NCI-H2196 (cell line): ENCODE results near the gene TBC1D8.

Source experiments
- DNase-seq: peaks from one replicate; lab custom pipeline; 2025; ENCODE audit not compliant: unreplicated experiment; lab: John Stamatoyannopoulos, UW

Gene TBC1D8

DNA sequence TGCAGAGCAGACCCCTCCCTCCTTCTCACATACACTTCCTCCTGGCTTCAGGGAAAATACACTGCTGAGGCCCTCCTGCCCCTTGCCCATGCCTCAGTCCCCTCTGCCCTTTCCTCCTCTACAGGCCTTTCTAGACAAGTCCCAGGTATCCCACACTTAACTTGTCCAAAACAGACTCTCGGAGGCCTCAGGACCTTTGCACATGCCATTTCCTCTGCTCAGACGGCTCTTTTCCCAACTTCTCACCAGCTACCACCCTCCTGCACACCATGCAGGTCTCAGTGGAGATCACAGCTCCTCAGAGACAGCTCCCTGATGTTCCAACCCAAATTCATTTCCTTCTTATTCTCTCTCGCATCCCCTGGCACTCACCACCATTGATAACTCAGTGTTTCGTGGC is 11.7 kb downstream of the TBC1D8 start:
- no peak for DNase-seq

DNA sequence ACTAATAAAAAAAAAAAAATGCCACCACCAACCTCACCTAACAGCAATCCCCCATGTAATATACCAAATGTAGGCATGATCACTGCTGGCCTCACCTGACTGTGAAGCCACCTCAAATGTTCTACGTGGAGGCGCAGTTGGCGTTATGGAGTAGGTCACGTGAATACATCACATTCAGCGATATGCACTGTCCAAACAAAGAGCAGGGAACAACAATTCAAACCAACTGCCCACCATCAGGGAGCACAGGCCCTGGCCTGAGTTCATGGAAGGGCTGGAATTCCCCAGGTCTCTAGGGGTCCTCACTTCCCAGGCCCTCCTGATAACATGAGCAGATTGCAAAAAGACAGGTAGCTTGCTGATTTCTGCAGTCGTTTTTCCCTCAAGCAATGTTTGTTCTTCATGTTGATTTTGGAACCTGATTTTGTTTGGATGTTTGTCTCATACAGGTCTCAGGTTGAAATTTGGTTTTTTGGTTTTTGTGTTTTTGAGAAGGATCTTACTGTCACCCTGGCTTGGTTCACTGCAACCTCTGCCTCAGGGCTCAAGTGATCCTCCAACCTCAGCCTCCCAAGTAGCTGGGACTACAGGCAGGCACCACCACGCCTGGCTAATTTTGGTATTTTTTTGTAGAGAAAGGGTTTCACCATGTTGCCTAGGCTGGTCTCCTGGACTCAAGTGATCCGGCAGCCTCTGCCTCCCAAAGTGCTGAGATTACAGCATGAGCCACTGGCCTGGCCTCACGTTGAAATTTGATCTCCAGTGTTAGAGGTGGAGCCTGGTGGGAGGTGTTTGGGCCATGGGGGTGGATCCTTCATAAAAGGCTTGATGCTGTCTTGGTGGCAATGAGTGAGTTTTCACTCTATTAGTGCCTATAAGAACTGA is 15.5 kb downstream of the TBC1D8 start:
- peak; percentile 13 for DNase-seq

DNA sequence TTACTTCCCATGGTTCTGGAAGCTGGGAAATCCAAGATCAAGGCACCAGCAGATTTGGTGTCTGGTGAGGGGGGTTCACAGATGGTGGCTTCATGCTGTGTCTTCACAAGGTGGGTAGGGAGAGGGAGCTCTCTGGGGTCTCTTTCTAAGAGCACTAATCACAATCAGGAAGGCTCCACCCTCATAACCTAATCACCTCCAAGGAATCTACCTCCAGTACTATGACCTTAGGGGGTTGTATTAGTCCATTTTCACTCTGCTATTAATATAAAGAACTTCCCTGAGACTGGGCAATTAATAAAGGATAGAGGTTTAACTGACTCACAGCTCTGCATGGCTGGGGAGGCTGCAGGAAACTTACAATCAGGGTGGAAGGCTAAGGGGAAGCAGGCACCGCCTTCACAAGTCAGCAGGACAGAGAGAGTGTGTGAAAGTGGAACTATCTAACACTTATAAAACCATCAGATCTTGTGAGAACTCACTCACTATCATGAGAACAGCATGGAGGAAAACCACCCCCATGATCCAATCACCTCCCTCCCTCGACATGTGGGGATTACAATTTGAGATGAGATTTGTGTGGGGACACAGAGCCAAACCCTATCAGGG is 17.6 kb downstream of the TBC1D8 start:
- no peak for DNase-seq

DNA sequence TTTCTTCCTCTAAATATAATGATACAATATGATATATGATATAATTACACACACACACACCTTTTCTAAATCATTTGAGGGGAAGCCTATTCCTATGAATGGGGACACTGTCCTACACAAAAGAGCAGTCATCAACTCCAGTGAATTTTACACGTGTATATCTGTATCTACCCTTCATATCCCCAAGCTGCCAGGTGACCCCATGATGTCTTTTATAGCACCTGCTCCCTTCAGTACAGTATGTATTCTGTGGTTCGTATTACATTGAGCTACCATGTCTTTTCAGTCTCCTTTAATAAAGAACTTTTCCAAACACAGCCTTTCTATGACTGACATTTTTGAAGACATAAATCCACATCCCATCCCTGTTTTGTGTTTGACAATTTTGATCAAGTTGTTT is 19.0 kb downstream of the TBC1D8 start:
- DNase-seq = peak; percentile 54

DNA sequence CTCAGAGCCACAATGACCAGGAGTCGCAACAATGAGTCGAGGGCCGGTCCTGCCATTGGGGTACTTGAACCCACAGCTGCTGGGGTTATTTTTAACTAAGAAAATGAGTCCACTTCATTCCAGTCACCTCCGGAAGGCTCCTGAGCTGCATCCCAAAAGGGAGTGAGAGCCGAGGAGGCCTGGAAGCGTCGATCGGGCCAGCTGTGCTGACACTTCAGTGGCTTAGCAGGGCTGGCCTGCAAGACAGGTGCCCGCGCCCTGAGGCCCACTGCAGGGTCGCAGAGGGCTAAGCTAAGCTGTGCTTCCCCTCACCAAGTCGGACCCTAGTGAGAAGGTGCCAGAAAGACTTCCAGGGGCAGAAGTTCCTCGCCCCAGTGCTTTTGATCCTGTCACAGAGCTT is 21.1 kb downstream of the TBC1D8 start:
- no peak for DNase-seq

DNA sequence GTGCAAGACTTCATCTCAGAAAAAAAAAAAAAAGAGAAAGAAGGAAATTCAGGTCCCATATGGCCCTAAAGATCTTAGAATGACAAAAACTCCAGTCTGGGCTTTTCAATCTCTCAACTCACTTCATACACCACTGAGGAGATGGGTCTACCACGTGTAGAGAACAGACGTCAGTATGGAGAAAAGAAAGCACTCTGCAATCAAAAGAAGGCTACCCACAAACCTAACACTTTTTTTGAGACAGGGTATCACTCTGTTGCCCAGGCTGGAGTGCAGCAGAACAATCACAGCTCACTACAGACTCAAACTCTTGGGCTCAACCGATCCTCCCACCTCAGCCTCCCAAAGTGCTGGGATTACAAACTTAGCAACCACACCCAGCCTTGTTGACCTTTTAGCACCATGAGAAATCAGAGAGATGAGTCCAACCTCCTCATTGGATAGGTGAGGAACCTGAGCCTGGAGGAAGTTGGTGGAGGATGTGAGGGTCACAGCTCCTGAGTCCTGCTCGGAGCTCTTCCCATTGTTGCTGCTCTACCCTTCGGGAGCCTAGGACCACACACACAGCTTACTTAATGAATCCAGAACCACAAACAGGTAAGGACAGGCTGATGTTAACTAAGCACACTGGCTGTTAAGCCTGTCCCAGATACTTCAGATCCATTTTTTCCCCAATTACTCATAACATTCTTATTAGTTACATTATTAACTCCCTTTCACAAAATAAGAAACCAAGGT is 23.7 kb downstream of the TBC1D8 start:
- no peak for DNase-seq

DNA sequence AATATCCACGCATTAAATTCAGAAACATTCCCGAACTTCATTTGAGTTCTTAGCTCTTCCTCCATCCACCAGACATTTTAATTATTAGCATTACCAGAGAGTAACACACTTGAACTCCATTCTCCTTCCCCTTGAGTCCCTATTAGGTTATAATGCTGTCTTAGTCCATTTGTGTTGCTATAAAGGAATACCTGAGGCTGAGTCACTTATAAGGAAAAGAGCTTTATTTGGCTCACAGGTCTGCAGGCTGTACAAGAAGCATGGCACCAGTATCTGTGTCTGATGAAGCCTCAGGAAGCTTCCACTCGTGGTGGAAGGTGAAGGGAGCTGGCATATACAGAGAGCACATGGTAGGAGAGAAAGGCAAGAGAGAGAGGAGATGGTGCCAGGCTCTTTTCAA is 25.4 kb downstream of the TBC1D8 start:
- no peak for DNase-seq

DNA sequence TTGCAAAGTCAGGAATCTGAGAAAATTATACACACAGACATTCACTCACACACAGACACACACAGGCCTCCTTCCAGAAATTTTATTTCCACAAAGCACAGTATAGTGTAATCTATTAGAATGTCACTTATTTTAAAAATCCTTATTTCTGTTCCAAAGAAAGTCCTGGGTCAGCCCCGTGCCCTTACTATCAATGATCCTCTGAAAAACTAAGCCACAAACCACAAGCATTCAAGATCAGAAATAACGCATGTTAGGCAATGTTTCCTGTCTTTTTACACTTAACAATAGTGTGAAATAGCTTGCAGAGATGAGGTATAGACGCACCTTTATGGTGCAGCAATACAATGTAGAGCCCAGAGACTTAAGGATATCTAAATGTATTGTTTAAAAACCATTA is 25.8 kb downstream of the TBC1D8 start:
- no peak for DNase-seq

DNA sequence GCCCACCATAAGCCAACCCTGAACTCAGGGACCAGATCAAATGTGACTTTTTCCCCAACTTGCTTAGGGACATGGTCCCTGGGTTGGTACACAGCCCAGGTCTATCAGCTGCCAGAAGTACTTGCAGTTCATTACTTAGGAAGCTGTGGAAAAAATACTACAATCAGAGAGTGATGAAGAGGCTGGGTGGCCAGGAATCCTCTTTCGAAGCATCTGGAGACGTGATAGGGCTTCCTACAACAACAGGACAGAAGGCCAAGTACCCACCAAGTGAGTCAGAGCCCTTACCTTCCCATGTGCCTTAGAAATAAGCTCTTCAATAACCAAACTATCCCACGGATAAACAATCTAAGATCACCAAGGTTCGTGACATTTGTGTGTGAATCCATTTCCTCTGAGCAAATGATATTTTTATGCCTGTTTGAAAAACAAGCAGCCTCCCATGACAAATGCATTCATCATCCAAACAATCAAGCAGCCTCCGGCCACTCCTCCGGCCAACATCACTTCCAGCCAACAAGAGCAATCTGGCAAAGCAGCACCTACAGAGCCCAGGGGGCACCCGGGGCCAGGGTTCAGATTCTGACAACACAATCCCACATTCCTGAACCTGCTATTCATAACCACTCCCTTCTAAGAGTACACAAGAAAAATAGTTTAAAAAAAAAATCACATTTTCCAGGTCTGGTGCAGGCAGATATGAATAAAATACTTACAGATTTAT is 26.4 kb downstream of the TBC1D8 start:
- no peak for DNase-seq

DNA sequence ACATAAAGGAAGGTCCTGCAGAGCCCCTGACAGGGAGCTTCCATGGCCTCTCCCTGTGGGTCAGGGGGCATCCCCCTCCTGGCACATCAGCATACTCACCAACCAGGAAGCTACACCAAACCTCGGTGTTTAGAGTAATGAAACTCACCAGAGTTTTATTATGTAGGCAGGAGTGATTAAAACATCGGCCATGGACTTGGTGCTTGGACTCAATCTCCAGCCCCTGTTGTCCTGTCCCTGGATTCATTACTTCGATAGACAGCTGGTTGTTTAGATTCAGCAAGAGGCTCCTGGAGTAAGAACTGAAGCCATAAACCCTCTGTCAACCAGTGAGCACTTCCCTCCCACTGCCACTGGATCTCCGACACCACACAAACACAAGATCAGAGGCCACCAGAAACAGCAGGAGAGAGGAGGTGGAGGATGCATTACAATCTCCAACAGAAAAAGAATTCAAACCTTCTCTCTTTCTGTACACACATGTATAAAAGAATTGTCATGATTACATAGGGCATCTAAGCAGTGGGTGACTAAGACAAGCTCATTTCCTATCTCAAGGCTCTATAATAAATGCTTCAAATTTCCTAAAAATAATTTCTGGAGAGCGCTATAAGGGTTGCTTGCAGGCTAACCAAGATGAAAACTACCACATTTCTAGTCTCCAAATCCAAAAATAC is 27.2 kb downstream of the TBC1D8 start:
- DNase-seq = no peak

DNA sequence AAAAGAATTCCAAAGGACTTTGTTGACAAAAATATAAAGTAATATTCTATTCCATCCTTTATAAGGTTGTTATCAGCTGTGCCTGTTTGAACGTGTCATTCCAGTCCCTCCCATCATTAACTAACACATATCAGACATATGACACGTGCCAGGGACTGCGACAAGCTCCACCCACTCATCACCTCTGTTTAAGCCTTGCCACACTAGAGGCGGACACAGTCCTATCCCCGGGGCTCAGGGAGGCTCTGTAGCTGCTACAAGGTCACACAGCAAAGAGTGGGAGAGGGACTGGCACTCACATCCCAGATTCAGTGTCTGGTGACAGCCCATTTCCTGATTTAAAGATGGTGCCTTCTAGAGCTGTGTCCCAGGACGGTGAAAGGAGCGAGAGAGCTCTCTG is 30.0 kb downstream of the TBC1D8 start:
- DNase-seq = no peak

DNA sequence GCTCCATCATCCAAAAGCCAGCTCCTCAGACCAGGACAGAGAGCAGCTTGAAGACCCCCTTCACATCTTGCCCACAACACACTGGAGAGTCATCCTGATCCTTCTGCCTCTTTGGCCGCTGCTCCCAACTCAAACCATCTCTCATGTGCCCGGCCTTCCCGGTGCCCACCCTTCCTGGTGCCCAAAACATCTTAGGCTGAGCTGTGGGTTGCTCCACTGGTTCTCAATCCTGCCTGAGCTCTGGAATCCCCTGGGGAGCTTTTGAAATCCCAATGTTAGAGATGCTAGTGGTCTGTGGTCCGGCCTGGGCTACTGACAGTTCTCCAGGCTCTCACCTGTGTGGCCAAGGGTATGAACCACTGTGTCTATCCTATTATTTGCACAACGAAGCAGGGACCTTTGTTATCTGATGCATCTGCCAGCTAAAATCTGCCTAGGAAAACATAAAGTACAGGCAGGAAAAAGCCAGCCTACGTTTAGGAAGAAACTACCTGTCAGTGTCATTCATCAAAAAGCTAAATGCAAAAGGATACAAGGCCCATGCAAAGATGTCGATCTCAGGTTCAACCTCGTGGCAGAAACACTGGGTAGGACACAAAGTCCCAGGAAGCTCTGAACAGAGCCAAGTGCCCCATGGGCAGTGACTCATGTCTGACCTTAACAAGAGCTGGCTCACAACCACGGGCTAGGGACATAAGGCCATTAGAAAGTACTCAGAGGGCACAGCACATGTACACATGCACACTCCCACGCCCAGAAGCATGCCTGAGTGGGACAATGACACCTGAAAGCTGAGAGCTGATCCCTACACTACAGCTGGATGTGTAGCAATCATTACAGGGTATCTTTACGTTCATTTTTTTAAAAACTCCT is 30.8 kb downstream of the TBC1D8 start:
- DNase-seq = peak; percentile 61

DNA sequence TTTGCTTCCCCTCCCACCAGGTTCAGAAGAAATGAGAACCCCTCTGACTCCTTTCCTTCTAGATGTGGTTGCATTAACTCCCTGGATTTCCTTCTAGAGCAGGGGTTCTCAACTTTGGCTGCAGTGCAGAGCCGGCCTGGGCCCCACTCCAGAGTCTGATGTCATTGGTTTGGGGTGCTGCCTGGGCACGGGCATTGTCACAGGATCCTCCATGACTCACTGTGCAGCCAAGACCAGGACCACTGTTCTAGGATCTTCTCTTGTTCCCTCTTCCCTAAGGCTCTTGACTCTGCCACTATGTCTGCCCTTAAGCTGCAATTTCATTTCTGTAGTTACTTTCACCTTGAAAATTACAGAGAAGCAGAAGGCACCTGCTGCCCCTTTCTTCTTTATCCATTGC is 31.8 kb downstream of the TBC1D8 start:
- peak; percentile 12 for DNase-seq

DNA sequence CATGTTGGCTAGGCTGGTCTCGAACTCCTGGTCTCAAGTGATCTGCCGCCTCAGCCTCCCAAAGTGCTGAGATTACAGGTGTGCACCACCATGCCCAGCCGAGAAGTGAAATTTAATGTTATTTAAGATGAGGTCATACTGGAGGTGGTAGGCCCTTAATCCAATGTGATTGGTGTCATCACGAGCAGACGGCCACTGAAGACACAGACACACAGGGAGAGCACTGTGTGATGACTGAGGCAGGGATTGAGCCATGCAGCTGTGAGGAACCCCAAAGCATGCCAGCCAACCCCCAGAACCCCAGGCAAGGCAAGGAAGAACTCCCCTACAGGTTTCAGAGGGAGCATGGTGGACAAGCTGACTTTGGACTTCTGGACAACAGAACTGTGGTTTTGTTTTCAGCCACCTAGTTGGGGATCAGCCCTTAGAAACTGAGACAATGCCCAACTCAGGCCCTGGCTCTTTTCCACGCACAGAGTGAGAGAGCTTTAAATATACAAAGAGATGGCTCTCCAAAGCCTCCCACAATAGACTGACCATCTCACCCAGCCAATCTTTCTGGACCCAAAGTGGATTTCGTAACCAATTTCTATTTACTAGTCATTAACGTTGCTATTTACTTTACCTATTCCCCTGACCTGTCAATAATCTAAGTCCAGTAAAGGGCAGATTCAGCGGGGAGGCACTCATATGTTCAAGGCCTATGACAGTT is 34.2 kb downstream of the TBC1D8 start:
- peak; percentile 89 for DNase-seq

DNA sequence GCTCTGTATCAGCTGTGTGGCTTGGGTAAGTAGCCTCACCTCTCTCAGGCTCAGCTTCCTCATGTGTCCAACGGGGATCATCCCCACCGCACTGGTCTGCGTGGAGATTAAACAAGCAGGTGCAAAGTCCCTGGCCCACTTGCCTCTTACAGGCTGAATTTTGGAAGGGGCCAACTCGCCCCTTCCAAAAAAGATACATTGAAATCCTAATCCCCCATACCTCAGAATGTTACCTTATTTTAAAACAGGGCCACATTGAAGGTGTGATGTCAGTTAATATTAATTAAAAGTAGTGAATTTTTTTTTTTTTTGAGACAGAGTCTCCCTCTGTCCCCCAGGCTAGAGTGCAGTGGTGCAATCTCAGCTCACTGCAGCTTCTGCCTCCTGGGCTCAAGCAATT is 34.8 kb downstream of the TBC1D8 start:
- no peak for DNase-seq

DNA sequence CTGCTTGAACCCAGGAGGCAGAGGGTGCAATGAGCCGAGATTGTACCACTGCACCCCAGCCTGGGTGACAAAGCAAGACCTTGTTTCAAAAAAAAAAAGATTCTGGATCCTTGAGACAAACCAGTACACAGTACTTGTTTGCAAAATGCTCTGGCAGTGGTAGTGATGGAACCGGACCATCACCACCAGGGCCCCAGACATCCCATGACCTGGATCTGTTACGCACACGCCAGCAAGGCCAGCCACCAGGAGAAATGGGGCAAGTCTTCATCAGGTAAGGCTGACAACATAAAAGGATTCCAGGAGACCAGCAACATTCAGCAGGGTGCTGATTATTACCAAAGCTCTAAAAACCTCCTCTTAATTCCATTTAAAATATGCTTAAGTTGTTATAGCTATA is 35.5 kb downstream of the TBC1D8 start:
- no peak for DNase-seq

DNA sequence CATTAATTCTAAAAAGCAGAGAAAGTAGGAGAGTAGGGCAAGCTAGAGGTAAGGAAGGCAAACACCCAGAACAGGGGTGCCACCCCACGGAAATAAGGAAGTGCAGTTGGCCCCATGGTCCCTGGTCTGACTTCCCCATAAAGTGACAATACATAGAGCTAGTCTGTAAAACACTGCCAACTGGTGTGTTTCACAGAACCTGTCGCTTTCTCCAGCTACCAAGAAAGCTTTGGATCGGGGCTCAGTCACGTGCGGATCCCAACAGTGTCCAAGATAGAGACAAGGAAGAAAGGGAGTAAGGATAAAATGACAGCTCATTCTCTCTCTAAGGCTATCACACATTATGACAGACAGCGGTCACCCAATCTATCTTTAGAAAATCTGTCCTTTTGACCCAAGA is 36.4 kb downstream of the TBC1D8 start:
- no peak for DNase-seq

DNA sequence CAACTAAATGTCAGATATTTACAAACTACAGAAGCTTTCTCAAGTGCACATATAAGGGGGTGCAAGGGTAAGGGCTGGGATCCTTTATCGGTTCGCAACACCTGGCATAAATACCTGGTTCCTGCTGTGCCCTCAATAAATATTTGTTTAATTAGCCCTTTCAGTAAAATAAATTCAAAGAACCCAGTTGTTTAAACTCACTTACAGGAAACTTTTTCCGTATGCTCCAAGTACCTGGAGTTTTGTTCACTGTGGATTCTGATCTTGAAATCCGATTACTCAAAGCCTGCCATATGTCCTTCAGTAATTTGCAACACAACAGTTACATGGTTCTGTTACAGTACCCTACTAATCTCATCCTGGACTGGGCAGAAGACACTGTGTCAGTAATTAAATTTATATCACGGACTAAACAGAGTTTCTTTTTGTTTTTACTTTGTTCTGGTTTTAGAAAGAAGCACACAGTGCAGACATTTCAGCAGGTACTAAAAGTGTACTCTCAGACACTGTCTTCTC is 36.9 kb downstream of the TBC1D8 start:
- DNase-seq = no peak
